Measurements from ENCODE around the gene SMPD3.

GRCh38 chr16:68367440-68367839 is 80.9 kb downstream of the SMPD3 start:
- TF ChIP-seq CTCF (IDR thresholded peaks at IDR 0.05) (no peak), POLR2AphosphoS5 (IDR thresholded peaks at IDR 0.05; ENCODE audit: low read depth, low read length) (no peak), SIN3A (IDR thresholded peaks at IDR 0.05; ENCODE audit: borderline replicate concordance, insufficient read depth, low read depth, low read length) (no peak), TCF7L2 (IDR thresholded peaks at IDR 0.05; ENCODE audit: low read depth, low read length) (no peak)
